Stimulated activated CD4-positive, alpha-beta T cell treated with anti-CD3 and anti-CD28 coated beads, Interleukin-2, amount 100 ng/mL, for 48 hours (primary cell): ENCODE measurements around the gene TENM4.

Experiments
- DNase-seq, 2 donors: peaks; one replicate each; pipeline ENCODE4 v3.0.0-alpha.2; 2020

The TENM4 gene

GRCh38 chr11:79102840-79103239 lies 338.0 kb downstream of the TENM4 start:
- DNase-seq, result no peak

- DNase-seq, result no peak
These were observed 339.2 kb downstream of the TENM4 start for GRCh38 chr11:79101656-79102055.

GRCh38 chr11:79100093-79100910 lies 340.5 kb downstream of the TENM4 start:
- DNase-seq, result peak; percentile 16 to 30

DNA sequence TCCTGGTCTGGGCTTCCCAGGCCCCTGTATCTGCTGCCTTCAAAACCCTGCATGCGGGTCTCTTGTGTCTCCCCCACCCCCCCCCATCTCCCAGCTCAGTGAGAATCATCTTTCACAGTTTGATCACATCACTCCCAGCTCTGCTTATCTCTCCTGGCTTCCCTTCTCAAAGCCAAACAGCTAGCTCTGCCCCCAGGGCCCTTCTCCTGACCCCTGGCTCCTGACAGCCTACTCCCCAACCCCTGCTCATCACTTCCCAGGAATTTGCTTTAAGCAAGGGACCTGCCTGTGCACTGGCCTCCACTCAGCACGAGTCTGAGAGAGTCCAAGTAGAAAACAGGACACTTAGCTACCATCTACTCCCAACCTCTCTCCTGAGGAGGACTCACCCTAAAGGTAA lies 342.7 kb downstream of the TENM4 start:
- DNase-seq, result no peak

GRCh38 chr11:79097246-79097875 lies 343.5 kb downstream of the TENM4 start:
- DNase-seq, result no peak

GRCh38 chr11:79095424-79095823 lies 345.4 kb downstream of the TENM4 start:
- DNase-seq, result no peak

DNA sequence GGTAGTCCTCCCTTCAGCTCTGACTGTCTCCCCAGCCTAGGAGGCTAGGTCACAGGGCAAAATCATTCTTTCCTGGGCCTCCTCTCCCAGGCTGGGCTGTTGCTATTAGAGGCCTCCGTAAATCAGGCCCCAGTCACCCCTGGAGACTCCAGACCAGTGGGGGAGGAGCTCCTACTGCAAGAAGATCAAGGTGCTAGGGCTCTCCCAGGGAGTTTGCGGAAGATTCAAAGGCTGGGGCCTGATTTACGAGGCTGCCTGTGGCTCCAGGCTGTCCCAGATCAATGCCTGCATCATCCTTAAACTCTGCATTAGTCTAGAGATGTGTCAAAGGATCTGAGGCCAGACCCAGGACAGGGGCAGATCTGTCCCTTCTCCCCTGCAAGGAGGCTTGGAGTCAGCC lies 346.2 kb downstream of the TENM4 start:
- no peak for DNase-seq

- no peak for DNase-seq
These were observed 348.0 kb downstream of the TENM4 start for GRCh38 chr11:79092791-79093353.

DNA sequence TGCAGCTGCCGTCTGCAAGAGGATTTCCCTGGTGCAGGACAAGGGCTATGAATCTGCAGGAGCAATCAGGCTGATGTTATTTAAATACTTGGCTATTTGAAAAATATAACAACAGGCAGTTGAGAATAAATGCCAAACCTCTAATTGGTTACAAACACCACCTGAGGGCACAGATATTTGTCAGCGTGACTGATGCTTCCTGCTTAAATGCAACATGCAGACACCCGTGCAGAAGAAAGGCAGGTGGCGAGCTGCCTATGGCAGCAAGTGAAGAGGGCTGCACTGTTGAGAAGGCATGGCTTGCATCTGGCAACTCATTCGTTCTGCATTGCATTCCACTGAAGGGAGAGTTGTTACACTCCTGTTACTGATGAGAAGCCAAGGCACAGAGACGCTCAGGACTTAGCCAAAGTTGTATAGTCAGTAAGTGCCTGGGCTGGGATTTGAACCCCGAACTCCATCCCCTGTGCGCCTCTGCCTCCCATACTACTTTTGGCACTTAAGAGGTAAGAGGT lies 350.6 kb downstream of the TENM4 start:
- DNase-seq, result no peak

DNA sequence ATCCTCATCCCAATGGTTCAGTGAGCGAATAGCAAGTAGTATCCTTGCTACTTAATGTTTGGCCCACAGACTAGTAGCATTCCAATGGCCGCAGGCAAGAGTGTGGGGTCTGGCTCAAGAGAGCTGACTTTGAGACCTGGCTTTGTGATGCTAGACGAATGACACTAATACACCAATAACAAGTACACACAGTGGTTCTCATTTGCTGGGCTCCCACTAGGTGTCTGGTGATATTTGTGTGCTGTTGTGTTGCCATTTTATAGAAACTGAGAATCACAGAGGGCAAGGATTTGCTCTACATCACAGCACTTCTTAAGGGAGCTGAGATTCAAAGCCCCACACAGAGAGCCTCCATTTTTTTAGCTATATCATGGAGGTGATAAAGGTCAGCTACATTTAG lies 351.2 kb downstream of the TENM4 start:
- no peak for DNase-seq

GRCh38 chr11:79088967-79089366 lies 351.9 kb downstream of the TENM4 start:
- DNase-seq, result no peak

- no peak for DNase-seq
These were observed 352.9 kb downstream of the TENM4 start for GRCh38 chr11:79087961-79088318.

GRCh38 chr11:79087238-79087960 lies 353.4 kb downstream of the TENM4 start:
- DNase-seq, result no peak

DNA sequence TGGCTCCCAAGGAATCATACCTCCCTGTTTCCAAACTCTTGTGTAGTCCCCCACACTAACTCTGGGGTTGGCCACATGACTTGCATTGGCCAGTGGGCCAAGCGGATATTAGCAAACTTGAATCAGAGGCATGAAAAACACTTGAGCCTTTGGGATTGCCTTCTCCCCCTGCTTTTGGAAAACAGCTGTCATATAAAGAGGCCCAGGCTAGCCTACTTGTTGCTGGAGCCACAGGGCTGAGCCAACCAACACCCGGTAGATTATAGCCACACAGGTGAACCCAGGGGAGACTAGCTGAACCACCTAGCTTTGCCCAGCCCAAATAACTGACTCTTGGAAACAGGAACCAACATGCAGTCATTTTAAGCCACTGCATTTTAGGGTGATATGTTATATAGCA lies 354.8 kb downstream of the TENM4 start:
- DNase-seq, result no peak

DNA sequence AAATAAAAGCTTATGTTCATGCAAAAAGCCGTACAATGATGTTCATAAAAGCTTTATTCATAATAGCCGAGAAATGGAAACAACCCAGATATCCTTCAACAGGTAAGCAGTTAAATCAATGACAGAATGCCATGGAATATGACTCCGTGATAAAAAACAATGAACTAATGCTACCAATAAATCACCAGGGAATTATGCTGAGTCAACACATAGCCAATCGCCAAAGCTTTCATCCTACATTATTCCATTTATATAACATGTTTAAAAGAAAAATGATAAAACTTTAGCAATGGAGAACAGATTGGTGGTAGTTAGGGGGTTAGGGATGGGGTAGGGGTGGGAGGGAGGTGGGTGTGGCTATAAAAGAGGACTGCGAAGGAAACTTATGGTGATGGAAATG lies 356.4 kb downstream of the TENM4 start:
- DNase-seq, result no peak

DNA sequence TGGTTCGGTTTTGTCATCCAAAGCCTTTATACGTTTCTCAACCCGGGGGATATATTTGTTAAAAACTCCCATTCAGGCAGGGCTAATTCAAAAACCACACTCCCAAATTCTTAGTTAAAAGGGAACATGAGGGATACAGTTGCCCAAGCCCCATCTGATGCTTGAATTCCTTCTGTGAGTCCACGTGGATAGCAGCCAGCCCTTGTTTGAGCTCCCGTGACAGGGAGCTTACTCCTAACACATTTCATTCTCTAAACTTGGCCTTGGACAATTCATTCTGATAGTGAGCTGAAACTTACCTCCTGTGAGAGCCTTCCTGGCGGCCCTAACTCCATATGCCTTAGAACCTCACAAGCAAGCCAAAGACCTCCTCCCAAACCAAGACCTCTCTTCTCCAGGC lies 357.5 kb downstream of the TENM4 start:
- no peak for DNase-seq

DNA sequence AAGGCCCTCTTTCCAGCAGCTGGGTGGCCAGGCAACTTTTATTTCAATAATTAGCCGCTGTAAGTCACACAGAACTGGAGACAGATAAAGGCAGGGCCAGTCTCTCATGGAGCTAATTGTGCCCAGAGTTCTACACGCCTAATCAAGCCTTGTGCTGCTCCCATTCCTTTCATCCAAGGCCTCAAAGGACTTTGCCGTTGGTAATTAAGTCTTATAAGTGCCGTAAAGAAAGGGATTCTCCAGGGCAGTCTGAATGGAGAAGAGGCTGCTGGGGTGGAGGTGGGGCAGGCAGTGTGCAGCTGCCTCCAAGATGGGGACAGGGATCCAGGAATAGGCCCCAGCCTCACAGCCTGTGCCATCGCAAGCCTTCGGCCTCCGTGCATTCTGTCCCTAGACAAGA lies 357.9 kb downstream of the TENM4 start:
- no peak for DNase-seq

DNA sequence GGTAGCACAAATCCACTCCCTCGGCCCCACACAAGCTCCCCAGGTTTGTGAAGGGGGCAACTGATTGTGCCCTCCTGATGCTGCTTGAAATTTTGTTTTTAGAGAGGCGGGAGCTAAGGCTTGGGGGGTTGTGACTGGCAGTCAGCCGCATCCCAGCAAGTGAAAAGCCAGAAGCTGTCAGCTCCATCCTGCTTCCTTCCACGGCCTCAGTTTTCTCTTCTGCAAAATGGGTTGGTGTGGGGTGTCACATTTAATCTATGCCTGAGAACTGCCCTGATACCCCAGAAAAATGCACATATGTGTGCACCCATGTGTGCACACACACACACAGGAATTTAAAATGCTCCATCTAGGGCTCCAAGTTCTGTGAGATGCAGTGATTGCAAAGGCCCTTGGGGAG lies 358.6 kb downstream of the TENM4 start:
- no peak for DNase-seq

GRCh38 chr11:79081471-79082031 lies 359.3 kb downstream of the TENM4 start:
- no peak for DNase-seq

DNA sequence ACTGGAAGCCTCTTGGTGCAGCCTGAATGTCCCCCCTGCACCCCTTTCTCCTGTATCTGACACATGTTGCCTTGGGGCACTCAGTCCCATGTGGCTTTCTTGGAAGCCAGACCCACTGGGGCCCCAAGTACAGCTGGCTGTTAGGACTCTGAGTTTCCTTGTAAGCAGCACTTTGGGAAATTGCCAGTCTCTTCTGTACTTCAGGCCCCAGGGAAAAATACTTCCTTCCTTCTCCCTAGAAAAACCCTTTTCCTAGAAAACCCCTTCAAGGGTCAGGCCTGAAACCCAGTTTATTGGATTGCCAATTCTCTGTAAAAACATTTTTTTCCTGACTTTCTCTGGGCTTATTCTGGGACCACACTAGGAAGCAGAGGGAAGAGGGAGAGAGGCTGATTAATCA lies 360.3 kb downstream of the TENM4 start:
- DNase-seq, result no peak

DNA sequence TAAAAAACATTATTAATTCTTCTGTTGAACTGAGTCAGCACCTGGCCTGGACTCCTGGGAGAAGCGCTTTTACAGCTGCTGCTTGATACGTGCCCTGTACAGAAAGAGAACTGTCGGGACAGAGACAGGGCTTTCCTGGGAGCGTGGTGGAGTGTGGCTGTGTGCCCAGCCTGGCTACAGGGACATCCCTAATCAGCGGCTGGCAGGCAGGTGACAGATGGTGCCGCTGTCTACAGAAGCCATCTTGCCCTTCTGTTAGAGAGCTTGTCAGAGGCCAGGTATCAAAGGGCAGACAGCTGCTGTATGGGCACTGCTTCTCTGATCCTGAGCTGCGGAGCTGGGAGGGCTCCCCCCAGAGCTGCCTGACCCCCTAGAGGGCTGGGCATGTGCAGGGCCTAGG lies 361.8 kb downstream of the TENM4 start:
- DNase-seq, result no peak

- DNase-seq, result no peak
These were observed 362.4 kb downstream of the TENM4 start for GRCh38 chr11:79078456-79078855.

DNA sequence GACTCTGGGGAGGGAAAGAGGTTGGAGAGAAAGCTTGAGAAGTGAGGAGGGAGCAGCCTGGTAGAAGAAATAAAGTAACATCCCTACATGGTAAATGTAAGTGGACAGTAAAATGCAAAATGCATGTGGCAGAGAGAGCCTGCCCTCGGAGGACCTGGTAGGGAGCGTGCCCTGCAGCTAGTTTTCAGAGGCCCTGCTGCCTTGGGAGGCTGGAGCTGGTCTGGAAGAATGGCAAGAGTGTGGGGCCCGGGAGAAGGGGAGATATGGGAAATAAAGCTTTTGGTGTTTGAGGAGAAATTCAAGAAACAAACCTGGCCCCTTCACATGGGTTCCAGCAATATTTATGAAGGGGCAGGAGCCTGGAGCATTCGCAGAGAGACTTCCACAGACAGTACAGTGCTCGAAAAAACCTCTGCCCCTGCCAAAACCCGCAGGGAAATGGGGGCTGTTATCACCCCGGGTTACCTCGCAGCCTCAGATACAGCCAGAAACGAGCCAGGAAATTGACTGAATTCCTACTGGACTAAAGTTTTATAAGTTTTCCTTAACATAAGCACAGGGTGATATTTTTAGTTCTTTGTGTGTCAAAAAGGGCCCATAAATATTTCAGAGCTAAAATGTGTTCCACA lies 363.0 kb downstream of the TENM4 start:
- DNase-seq, result no peak
